ENCODE data around the gene TMEM184B. TPM values are rescaled to one million over a fixed set of nuclear protein-coding genes. Genes with fewer than 3 reads are reported as not detected.

TMEM184B gene
- total and polyA plus RNA-seq, 2 of the 8 experiments (the other 6 are each of a cell fraction or from before 2014, with no cell fraction given), result 41.6 to 81.0 TPM

DNA sequence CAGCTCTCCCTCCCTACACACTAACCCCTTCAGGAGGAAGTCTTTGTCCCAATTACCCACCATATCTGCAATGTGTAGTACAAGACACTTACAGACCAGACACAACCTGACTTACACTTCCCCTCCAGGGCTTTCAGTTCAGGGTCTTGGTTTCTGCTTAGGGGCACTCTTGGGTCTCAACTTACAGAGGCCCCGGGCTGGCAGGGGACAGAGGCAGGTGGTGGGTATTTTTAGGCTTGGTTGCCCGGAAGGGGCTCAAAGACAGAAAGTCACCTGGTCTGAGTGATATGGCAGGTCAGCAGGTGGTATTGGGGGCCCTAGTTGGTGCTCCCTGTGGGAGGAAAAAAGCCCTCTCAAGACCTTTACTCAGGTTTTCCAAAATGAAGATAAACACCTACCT lies 3.4 kb upstream of the TMEM184B start:
- peak overlapping the region; percentile 80 for H2BK12ac ChIP-seq (ENCODE audit: low read depth, low read length)
- H3K79me1 ChIP-seq (ENCODE audit: low read depth, low read length), result peaks cover 11% of the 10 kb centered on the region
- no peak overlapping the region for H3K14ac ChIP-seq (ENCODE audit: insufficient read length)
- no peaks in the 10 kb centered on the region for H3K27me3 ChIP-seq (replicated peaks in 1 of 4; ENCODE audit: control insufficient read depth in 3 of 4, extremely low read depth in 1 of 4, insufficient read depth in 3 of 4, low read length in 3 of 4)
- no peak overlapping the region; a peak in 1 of 7 replicates for H3K9ac ChIP-seq (replicated peaks in 1 of 4; ENCODE audit: extremely low read depth in 1 of 4, low read depth in 3 of 4, low read length in 3 of 4)
- 0 out of 2 replicates have a peak overlapping the region, but pooled peaks have one; percentile 14 for H2BK15ac ChIP-seq (ENCODE audit: low read length)
- no peaks in the 10 kb centered on the region for H3K36me3 ChIP-seq (ENCODE audit: control insufficient read depth in 2 of 4, insufficient read depth in 4 of 4, low read length in 3 of 4)
- H3K9me3 ChIP-seq (ENCODE audit: insufficient read depth in 2 of 2, low read depth in 1 of 2, low read length in 1 of 2), result no peaks in the 10 kb centered on the region
- CTCF ChIA-PET (ENCODE audit: partially characterized antibody), result interaction anchor here (1.2 to 1.6 kb wide), 2 partner anchors 12 to 14 kb away, joined by 3 to 5 read pairs; no protein-coding TSS in a partner anchor
- no peak for FAIRE-seq
- peaks cover 5 to 6% of the 10 kb centered on the region in 2 experiments for H3K79me2 ChIP-seq (ENCODE audit: control insufficient read depth in 1 of 2, insufficient read depth in 2 of 2, low read length in 2 of 2)
- no peak overlapping the region for H2BK20ac ChIP-seq (ENCODE audit: low read length)
- H3K18ac ChIP-seq (ENCODE audit: extremely low read depth, low read length), result no peak overlapping the region
- H2AK5ac ChIP-seq (ENCODE audit: low read depth, low read length), result no peak overlapping the region
- H2BK5ac ChIP-seq (ENCODE audit: low read depth, low read length), result no peak overlapping the region
- H3K4ac ChIP-seq (replicated peaks; ENCODE audit: insufficient read length, low read depth, low read length), result no peak overlapping the region
- POLR2A ChIA-PET (ENCODE audit: partially characterized antibody), result interaction anchor here (1.4 to 4.3 kb wide), 2 partner anchors 13 to 27 kb away, joined by 4 to 39 read pairs; no protein-coding TSS in a partner anchor
- H4K5ac ChIP-seq (ENCODE audit: insufficient read length, low read depth, low read length), result no peak overlapping the region
- no peak overlapping the region for H4K91ac ChIP-seq (replicated peaks; ENCODE audit: insufficient read length, low read length)
- H3K27ac ChIP-seq (ENCODE audit: low read depth, low read length), result no peak overlapping the region
- peaks cover 10% of the 10 kb centered on the region for H3K23me2 ChIP-seq (ENCODE audit: low read depth, low read length)
- H3K4me2 ChIP-seq (ENCODE audit: insufficient read depth in 1 of 2, low read depth in 2 of 2, low read length in 2 of 2), result no peak overlapping the region
- H4K20me1 ChIP-seq (replicated peaks in 1 of 2; ENCODE audit: control insufficient read depth in 1 of 2, insufficient read depth in 2 of 2, low read length in 2 of 2), result peaks cover 4 to 11% of the 10 kb centered on the region in 2 experiments
- no peak overlapping the region for H2AFZ ChIP-seq (ENCODE audit: low read length)
- H3K4me3 ChIP-seq (ENCODE audit: extremely low read depth in 1 of 4, insufficient read depth in 2 of 4, low read depth in 3 of 4, low read length in 4 of 4), result no peak overlapping the region
- no peak overlapping the region for H2BK120ac ChIP-seq (replicated peaks; ENCODE audit: low read depth, low read length)
- no peak for DNase-seq (ENCODE audit: low read depth in 1 of 2, low spot score in 2 of 2)
- H3K23ac ChIP-seq (ENCODE audit: insufficient read length), result no peak overlapping the region
- WGBS, 2 experiments (ENCODE audit: extremely low coverage in 1 of 2, insufficient coverage in 1 of 2, insufficient read length in 1 of 2, insufficient replicate concordance in 2 of 2, low coverage in 1 of 2, low lambda C conversion rate in 2 of 2, missing lambda C conversion rate in 1 of 2), result 95% methylated on average over 2 of the region's 2 CpGs; no CpG with 5 or more reads in 1 of the 2 experiments
- H4K8ac ChIP-seq (ENCODE audit: extremely low read depth, insufficient read depth, low read length), result no peak overlapping the region
- no peak overlapping the region for H3K56ac ChIP-seq (replicated peaks; ENCODE audit: insufficient read length, low read depth, low read length)
- peaks cover 9 to 13% (median 11%) of the 10 kb centered on the region in 4 experiments for H3K4me1 ChIP-seq (replicated peaks in 1 of 4; ENCODE audit: control insufficient read depth in 3 of 4, insufficient read depth in 4 of 4, low read length in 3 of 4)
- TF ChIP-seq KDM5A (IDR thresholded peaks at IDR 0.05; ENCODE audit: low read length) (no peak), SRF (IDR thresholded peaks at IDR 0.05; ENCODE audit: low read depth, low read length) (no peak), TCF12 (IDR thresholded peaks at IDR 0.05; ENCODE audit: low read depth, low read length) (no peak), NRF1 (IDR thresholded peaks at IDR 0.05; ENCODE audit: low read depth, low read length) (no peak), SP2 (IDR thresholded peaks at IDR 0.05; ENCODE audit: low read length) (no peak), CREB1 (IDR thresholded peaks at IDR 0.05) (no peak), YY1 (IDR thresholded peaks at IDR 0.05; ENCODE audit: low read depth, low read length) (no peak), POLR2AphosphoS5 (IDR thresholded peaks at IDR 0.05; ENCODE audit: low read depth, low read length) (no peak), SUZ12 (IDR thresholded peaks at IDR 0.05; ENCODE audit: low read length) (no peak), TAF7 (optimal IDR thresholded peaks at IDR 0.05; ENCODE audit: borderline replicate concordance, low read depth, low read length) (no peak), PHF8 (conservative IDR thresholded peaks at IDR 0.05; ENCODE audit: low read depth, low read length) (no peak), CBX5 (IDR thresholded peaks at IDR 0.05; ENCODE audit: low read depth, low read length) (no peak), ASH2L (IDR thresholded peaks at IDR 0.05; ENCODE audit: low read length) (no peak), NANOG (IDR thresholded peaks at IDR 0.05; ENCODE audit: insufficient read depth, low read depth, low read length, poor library complexity, severe bottlenecking) (no peak), TBP (IDR thresholded peaks at IDR 0.05; ENCODE audit: low read depth, low read length) (no peak), JUND (IDR thresholded peaks at IDR 0.05; ENCODE audit: low read length) (no peak)
